K562 (cell line): Measurements from ENCODE around the gene PLA2G4D. TPM values are rescaled to one million over a fixed set of nuclear protein-coding genes. Genes with fewer than 3 reads are reported as not detected.

Experiments
- ATAC-seq: fragments of 200-7000 bp; cut with Tn5 transposase; 3 replicates; pipeline ENCODE4 v1.9.1; 2020; ENCODE audit warnings: moderate library complexity
- BruUV-seq: library from RNA; stranded (reverse); fragments of 400-500 nt; replicated peaks from 2 replicates; lab custom pipeline; 2021; lab: Mats Ljungman, UMichigan
- CTCF ChIA-PET: fragments of 300-600 bp; formaldehyde crosslinking; extraction: SDS; loops from one replicate; lab custom pipeline; 2021; ENCODE audit warnings: low intra/inter-chr PET ratio; lab: Yijun Ruan, JAX
- POLR2A ChIA-PET: fragments of 300-600, 350-650 bp; sonication (Branson Sonifier 250); formaldehyde crosslinking; extraction: SDS; loops from one replicate; lab custom pipeline; 2021; ENCODE audit warnings: antibody characterized with exemption, inconsistent platforms; lab: Yijun Ruan, JAX
- DNase-seq, 4 experiments: peaks; one replicate each; pipeline versions ENCODE4 v3.0.0 to v3.0.0-alpha.2; 2011 to 2018; ENCODE audit warnings: low spot score in 3 of 4, mixed read lengths in 3 of 4; ENCODE audit errors: extremely low read depth in 1 of 4
- FAIRE-seq: peaks from 2 replicates; lab custom pipeline; 2011; peaks lifted over from hg19 to GRCh38; lab: Jason Lieb, UNC
- H2AFZ ChIP-seq: 2 replicates; pipeline ENCODE4 v1.6.0; 2011; ENCODE audit warnings: low read depth, low read length, control low read depth, inconsistent platforms
- H3K27ac ChIP-seq: fragments of 200-600 bp; 3 replicates; pipeline ENCODE4 v1.8.0; 2011; ENCODE audit warnings: low read depth, mild to moderate bottlenecking, control low read depth, inconsistent platforms, low read length, moderate library complexity, mixed read lengths; ENCODE audit errors: extremely low read depth
- H3K27me3 ChIP-seq, 2 experiments: fragments of 300-600 bp in 1 of 2; 2 replicates in 1 of 2; 3 replicates in 1 of 2; pipeline versions ENCODE4 v1.6.0 to v1.8.0; 2011; ENCODE audit warnings: inconsistent platforms in 2 of 2, low read length in 2 of 2, mild to moderate bottlenecking in 1 of 2, mixed read lengths in 1 of 2, moderate library complexity in 1 of 2; ENCODE audit not compliant: control insufficient read depth in 2 of 2, insufficient read depth in 2 of 2
- H3K36me3 ChIP-seq: fragments of 300-600 bp; 3 replicates; pipeline ENCODE4 v1.8.0; 2011; ENCODE audit warnings: mild to moderate bottlenecking, low read length, inconsistent platforms; ENCODE audit not compliant: control insufficient read depth, insufficient read depth
- H3K4me1 ChIP-seq, 2 experiments: fragments of 200-600 bp in 1 of 2; replicated peaks in 1 of 2; 2 replicates in 1 of 2; 3 replicates in 1 of 2; pipeline versions ENCODE4 v1.5.1 to v1.8.0; 2011; ENCODE audit warnings: inconsistent platforms in 2 of 2, low read length in 2 of 2, mild to moderate bottlenecking in 1 of 2, mixed read lengths in 1 of 2, moderate library complexity in 1 of 2; ENCODE audit not compliant: control insufficient read depth in 2 of 2, insufficient read depth in 2 of 2
- H3K4me2 ChIP-seq: 2 replicates; pipeline ENCODE4 v1.6.1; 2011; ENCODE audit warnings: low read length, control low read depth, inconsistent platforms, mixed read lengths; ENCODE audit not compliant: insufficient read depth
- H3K4me3 ChIP-seq: fragments of 200-600 bp; sonication (generic), shearing (Covaris generic); 2 replicates; pipeline ENCODE4 v1.5.1; 2016; ENCODE audit warnings: control low read depth, inconsistent platforms
- H3K79me2 ChIP-seq: fragments of 200-600 bp; 3 replicates; pipeline ENCODE4 v1.8.0; 2011; ENCODE audit warnings: low read length, inconsistent platforms; ENCODE audit not compliant: control insufficient read depth, insufficient read depth
- H3K9ac ChIP-seq, 2 experiments: 2 replicates each; pipeline versions ENCODE4 v1.6.0 to v1.6.1; 2011; ENCODE audit warnings: low read depth in 2 of 2, low read length in 2 of 2, control low read depth in 1 of 2, inconsistent platforms in 1 of 2, mild to moderate bottlenecking in 1 of 2, mixed read lengths in 1 of 2; ENCODE audit not compliant: insufficient read depth in 1 of 2
- H3K9me1 ChIP-seq: one replicate; pipeline ENCODE4 v1.6.0; 2011; ENCODE audit warnings: inconsistent platforms, mild to moderate bottlenecking, low read length, moderate library complexity; ENCODE audit not compliant: control insufficient read depth, insufficient read depth
- H3K9me3 ChIP-seq: replicated peaks from 2 replicates; pipeline ENCODE4 v1.5.1; 2011; ENCODE audit warnings: low read depth, low read length, inconsistent platforms; ENCODE audit not compliant: control insufficient read depth, insufficient read depth
- H4K20me1 ChIP-seq: replicated peaks from 2 replicates; pipeline ENCODE4 v1.6.1; 2011; ENCODE audit warnings: low read length, inconsistent platforms, mixed read lengths; ENCODE audit not compliant: control insufficient read depth, insufficient read depth
- ELF2 ChIP-seq: fragments of 250-450 bp; sonication (Bioruptor Pico); IDR thresholded peaks from 2 replicates; pipeline ENCODE4 v1.5.0; 2021; ENCODE audit warnings: mild to moderate bottlenecking
- KLF6 ChIP-seq: fragments of 250-450 bp; sonication (Bioruptor Pico); IDR thresholded peaks from 2 replicates; pipeline ENCODE4 v1.4.0; 2020; ENCODE audit warnings: mild to moderate bottlenecking, moderate library complexity, borderline replicate concordance
- MCM3 ChIP-seq: fragments of 450-650 bp; IDR thresholded peaks from 2 replicates; pipeline ENCODE4 v1.6.1; 2016
- NCOA2 ChIP-seq, 2 experiments: fragments of 450-650 bp; IDR thresholded peaks; 2 replicates each; pipeline ENCODE4 v1.6.1; 2018; ENCODE audit warnings: mild to moderate bottlenecking in 2 of 2, moderate library complexity in 1 of 2; ENCODE audit not compliant: partially characterized antibody in 2 of 2
- NFIC ChIP-seq: fragments of 450-650 bp; IDR thresholded peaks from 2 replicates; pipeline ENCODE4 v1.6.1; 2017; ENCODE audit warnings: mild to moderate bottlenecking, inconsistent platforms
- PRMT5 ChIP-seq: sonication (generic); formaldehyde crosslinking; IDR thresholded peaks from 2 replicates; pipeline ENCODE4 v1.5.0; 2020; ENCODE audit warnings: missing genetic modification reagents
- SIN3B ChIP-seq: fragments of 450-650 bp; IDR thresholded peaks from 2 replicates; pipeline ENCODE4 v1.6.1; 2017; ENCODE audit warnings: low read depth, mild to moderate bottlenecking, moderate library complexity
- SMC3 ChIP-seq: conservative IDR thresholded peaks from 2 replicates; pipeline ENCODE4 v1.6.1; 2011; ENCODE audit warnings: low read depth, low read length, improper control_type of control experiment; ENCODE audit not compliant: insufficient read depth
- SOX6 ChIP-seq: fragments of 450-650 bp; IDR thresholded peaks from 2 replicates; pipeline ENCODE4 v1.6.1; 2014; ENCODE audit warnings: mild to moderate bottlenecking
- SUPT5H ChIP-seq: fragments of 450-650 bp; IDR thresholded peaks from 2 replicates; pipeline ENCODE4 v1.6.1; 2016
- ZC3H4 ChIP-seq: sonication (generic); formaldehyde crosslinking; IDR thresholded peaks from 2 replicates; pipeline ENCODE4 v1.9.0; 2021; ENCODE audit warnings: missing genetic modification reagents, borderline replicate concordance
- ZFP36 ChIP-seq: fragments of 150-350 bp; IDR thresholded peaks from 2 replicates; pipeline ENCODE4 v1.6.1; 2018; ENCODE audit warnings: low read length, low read depth; ENCODE audit not compliant: partially characterized antibody
- ZNF124 ChIP-seq: sonication (generic); formaldehyde crosslinking; IDR thresholded peaks from 2 replicates; pipeline ENCODE4 v1.8.1; 2022; ENCODE audit warnings: missing genetic modification reagents
- ZNF253 ChIP-seq: fragments of 250-450 bp; sonication (Bioruptor Pico); conservative IDR thresholded peaks from 2 replicates; pipeline ENCODE4 v1.6.1; 2021; ENCODE audit warnings: mild to moderate bottlenecking
- WGBS: fragments of 100-300 bp; shearing (Covaris generic); methylation state at CpG from one replicate; pipeline ENCODE4 v1.1.6; 2016; ENCODE audit warnings: low coverage, mixed read lengths; ENCODE audit not compliant: insufficient coverage; ENCODE audit errors: missing lambda C conversion rate; 5-methylcytosine and 5-hydroxymethylcytosine counted together
- in situ Hi-C: fragments of 300-500 bp; cut with MboI; formaldehyde crosslinking; loops from 4 replicates; pipeline ENCODE4 v1.15.0; 2018; ENCODE audit warnings: inconsistent platforms, mixed read lengths
- intact Hi-C: fragments of 100-400 bp; cut with micrococcal nuclease; formaldehyde crosslinking; loops from 2 replicates; pipeline ENCODE4 v1.14.2; 2022
- polyA plus RNA-seq, 8 experiments: library from polyadenylated mRNA; depleted of rRNA in 4 of 8; stranded (reverse) in 5 of 8; unstranded in 3 of 8; fragments of >200 nt; fragmentation: Nextera tagmentation in 2 of 8; fragmentation: Illumina TruSeq in 1 of 8; extraction: Ambion mirVana in 2 of 8; extraction: Trizol in 1 of 8; gene quantifications; 2 replicates each; pipeline versions ENCODE4 v1.2.1 to v1.2.3, GENCODE V29; 2011 to 2014; ENCODE audit warnings: inconsistent platforms in 1 of 8, missing spikeins in 1 of 8
- total RNA-seq, 7 experiments: library from RNA; depleted of rRNA in 6 of 7; stranded (reverse); fragments of >200 nt in 6 of 7; fragmentation: Illumina TruSeq in 2 of 7; extraction: Trizol in 2 of 7; gene quantifications; 2 replicates each; pipeline versions ENCODE4 v1.2.1 to v1.2.3, GENCODE V29; 2011 to 2021; ENCODE audit warnings: low replicate concordance in 1 of 7
- TF ChIP-seq, protein P1 (sequence below), 2 experiments: IDR thresholded peaks; 2 replicates each; pipeline ENCODE4 v1.6.1; 2011; ENCODE audit warnings: borderline replicate concordance in 1 of 2, control low read depth in 1 of 2, low read depth in 1 of 2, low read length in 1 of 2, mild to moderate bottlenecking in 1 of 2, mixed read lengths in 1 of 2, moderate library complexity in 1 of 2; ENCODE audit not compliant: insufficient read depth in 1 of 2, insufficient read length in 1 of 2, poor library complexity in 1 of 2, severe bottlenecking in 1 of 2; ENCODE audit errors: extremely low read depth in 1 of 2

Gene PLA2G4D
- total and polyA plus RNA-seq, 9 of the 15 experiments (the other 6 are each of a cell fraction or from before 2014, with no cell fraction given) = 0.04 TPM; not detected in 8

DNA sequence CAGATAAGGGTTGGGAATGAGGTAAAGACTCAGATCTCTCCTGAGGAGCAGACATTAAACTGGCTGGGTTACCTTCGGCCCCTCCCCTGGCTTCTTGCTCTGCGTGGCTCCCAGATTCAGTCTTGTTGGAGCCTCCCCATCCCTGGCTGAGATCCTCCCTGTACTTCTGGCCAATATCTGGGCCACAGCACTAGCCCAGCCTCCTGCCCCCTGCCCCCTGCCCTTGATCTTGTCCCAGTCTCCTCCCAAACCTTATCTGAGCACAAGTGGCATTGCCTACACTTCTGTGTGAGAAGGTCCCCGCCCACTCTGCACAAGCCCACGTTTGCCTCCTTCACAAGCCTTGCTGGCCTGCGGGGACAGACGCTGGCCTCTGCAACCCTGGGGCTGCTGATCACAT lies 45.2 kb upstream of the PLA2G4D start (continued):
- TF ChIP-seq, protein P1, sequence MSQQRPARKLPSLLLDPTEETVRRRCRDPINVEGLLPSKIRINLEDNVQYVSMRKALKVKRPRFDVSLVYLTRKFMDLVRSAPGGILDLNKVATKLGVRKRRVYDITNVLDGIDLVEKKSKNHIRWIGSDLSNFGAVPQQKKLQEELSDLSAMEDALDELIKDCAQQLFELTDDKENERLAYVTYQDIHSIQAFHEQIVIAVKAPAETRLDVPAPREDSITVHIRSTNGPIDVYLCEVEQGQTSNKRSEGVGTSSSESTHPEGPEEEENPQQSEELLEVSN (IDR thresholded peaks at IDR 0.05; ENCODE audit: borderline replicate concordance in 1 of 2, extremely low read depth in 1 of 2, insufficient read depth in 1 of 2, insufficient read length in 1 of 2, low read depth in 1 of 2, low read length in 1 of 2, poor library complexity in 1 of 2, severe bottlenecking in 1 of 2) = no peak
- TF ChIP-seq ELF2 (CRISPR knock-in tag) = no peak
- no peak for TF ChIP-seq ZNF124
- no peak for TF ChIP-seq SUPT5H
- no peak for TF ChIP-seq NCOA2 (IDR thresholded peaks at IDR 0.05; ENCODE audit: partially characterized antibody in 2 of 2)
- no peak for TF ChIP-seq SMC3
- no peak for TF ChIP-seq PRMT5 (CRISPR knock-in tag)

DNA sequence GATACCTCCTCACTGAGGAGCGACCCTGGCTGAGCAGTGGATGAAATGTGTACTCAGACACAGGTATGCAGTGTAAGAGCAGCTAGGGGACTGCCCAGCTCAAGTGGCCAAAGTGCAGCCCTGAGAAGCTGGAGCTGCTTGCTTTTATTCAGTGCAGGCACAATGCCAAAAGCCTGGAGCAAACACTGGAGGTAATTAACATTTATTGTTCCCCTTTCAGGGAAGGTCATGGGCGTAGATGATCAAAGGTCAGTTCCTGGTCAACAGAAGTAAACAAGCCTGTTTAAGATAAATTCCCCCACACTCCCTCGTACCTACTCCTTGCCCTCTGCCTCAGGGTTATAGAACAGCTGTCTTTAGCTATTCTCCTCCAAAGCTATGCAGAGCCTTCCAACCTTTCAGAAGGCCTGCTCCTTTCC lies 44.6 kb upstream of the PLA2G4D start:
- POLR2A ChIA-PET = interaction anchor here (0.6 to 0.9 kb wide), 3 partner anchors 18 to 140 kb away, joined by 3 to 5 read pairs (median 4); partner anchors contain the start of gene PLA2G4F
- in situ Hi-C loops = loop anchor here (5.0 kb wide), 1 partner anchor 72 kb away; no protein-coding TSS in a partner anchor
- no peak for FAIRE-seq

More for the DNA sequence above, 44.6 kb upstream of the PLA2G4D start:
- ATAC-seq = no peak
- CTCF ChIA-PET = no interaction called here
- H3K4me3 ChIP-seq = no peak overlapping the region
- 2% methylated on average over 3 of the region's 3 CpGs for WGBS
- peaks cover 7 to 42% of the 10 kb centered on the region in 2 experiments; a peak in 4 of 5 replicates for H3K27me3 ChIP-seq
- H3K9ac ChIP-seq = no peak overlapping the region
- H3K27ac ChIP-seq = no peak overlapping the region
- H3K9me3 ChIP-seq = no peaks in the 10 kb centered on the region
- no peaks in the 10 kb centered on the region for H4K20me1 ChIP-seq
- H3K36me3 ChIP-seq = no peaks in the 10 kb centered on the region
- no peak overlapping the region for H3K4me2 ChIP-seq
- H3K9me1 ChIP-seq = no peaks in the 10 kb centered on the region
- no TSS peak for BruUV-seq
- TF ChIP-seq KLF6 (CRISPR knock-in tag) = no peak
- TF ChIP-seq MCM3 = no peak
- peak; percentile 21; the same call in 1 of the 2 replicates for TF ChIP-seq SOX6
- peak; percentile 45 for TF ChIP-seq NFIC
- TF ChIP-seq SIN3B = no peak
- TF ChIP-seq ZC3H4 (CRISPR knock-in tag) = 0 out of 2 replicates have a peak, but pooled peaks have one; percentile 35
- TF ChIP-seq ZFP36 = peak; percentile 61
- TF ChIP-seq ZNF253 (CRISPR knock-in tag) = no peak
- TF ChIP-seq, all 486 proteins: peak for 4
- Histone ChIP-seq H2AFZ (no peak overlapping the region), H3K79me2 (no peaks in the 10 kb centered on the region), H3K4me1 (peaks cover 5 to 7% of the 10 kb centered on the region in 2 experiments; a peak in 3 of 5 replicates)
- DNase-seq = no peak
- intact Hi-C loops = loop anchor here (5.0 kb wide), 2 partner anchors 57 to 248 kb away; no protein-coding TSS in a partner anchor
